HS-5 (cell line): ENCODE results near the gene STK4.

Source experiments
- DNase-seq: peaks from one replicate; pipeline ENCODE4 v3.0.0-alpha.2; 2012; ENCODE audit warnings: low read depth

Gene STK4

DNA sequence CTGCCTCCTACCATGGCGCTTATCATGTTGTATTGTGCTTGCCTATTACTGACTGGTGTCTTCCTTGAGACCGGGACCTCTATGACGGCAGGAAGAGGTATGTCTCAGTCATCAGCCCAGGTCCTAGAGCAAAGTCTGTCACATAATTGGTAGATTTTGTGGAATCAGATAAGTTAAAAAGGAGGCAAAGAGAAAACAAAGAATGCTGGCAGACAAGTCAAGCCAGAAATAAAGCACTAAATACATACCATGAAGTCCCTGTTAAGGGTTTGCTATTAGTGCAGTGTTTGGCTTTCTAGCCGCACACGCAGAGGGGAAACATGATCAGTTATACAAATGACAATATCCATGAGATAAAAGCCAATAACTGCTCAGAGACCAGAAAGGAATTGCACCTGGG lies 12.1 kb upstream of the STK4 start:
- no peak for DNase-seq

DNA sequence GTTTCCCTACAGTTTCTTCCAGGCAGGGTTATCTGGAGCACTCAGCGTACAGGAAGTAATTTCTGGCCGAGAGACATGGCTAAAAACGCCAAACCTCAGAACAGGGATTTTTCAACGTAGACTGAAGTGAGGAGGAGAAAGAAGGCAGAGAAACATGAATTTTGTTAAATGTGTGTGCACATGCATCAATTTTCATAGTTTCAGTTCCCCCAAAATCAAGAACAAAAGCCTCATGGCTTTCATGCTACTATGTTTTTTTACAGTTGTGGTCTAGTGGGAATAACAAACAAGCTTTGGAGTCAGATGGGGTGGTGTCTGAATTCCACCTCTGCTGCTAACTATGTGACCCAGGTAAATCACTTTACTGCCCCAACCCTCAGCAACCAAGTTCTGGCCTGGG lies 11.0 kb upstream of the STK4 start:
- DNase-seq = no peak

DNA sequence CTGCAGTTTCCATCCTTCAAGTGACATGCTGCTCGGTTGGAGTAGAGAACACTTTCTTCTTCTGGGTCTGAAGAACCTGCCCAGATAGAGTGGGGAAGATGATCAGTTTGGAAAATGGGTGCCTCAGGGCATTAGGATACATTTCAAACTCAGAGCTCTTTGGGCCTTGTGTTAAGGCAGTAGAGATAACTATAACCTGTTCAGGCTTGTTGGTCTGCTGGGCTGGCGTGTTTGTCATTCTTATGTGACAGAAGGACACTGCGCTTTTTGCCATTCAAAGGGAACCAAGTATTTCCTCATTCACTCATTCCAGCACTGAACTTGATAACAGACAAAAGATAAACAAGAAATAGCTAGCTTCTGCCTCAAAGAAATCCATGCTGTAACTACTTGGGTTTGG lies 9.9 kb upstream of the STK4 start:
- DNase-seq = no peak

- no peak for DNase-seq
Observed at GRCh38 chr20:44958276-44958675, 8.0 kb upstream of the STK4 start.

GRCh38 chr20:44959082-44959637 lies 7.2 kb upstream of the STK4 start:
- DNase-seq = no peak

DNA sequence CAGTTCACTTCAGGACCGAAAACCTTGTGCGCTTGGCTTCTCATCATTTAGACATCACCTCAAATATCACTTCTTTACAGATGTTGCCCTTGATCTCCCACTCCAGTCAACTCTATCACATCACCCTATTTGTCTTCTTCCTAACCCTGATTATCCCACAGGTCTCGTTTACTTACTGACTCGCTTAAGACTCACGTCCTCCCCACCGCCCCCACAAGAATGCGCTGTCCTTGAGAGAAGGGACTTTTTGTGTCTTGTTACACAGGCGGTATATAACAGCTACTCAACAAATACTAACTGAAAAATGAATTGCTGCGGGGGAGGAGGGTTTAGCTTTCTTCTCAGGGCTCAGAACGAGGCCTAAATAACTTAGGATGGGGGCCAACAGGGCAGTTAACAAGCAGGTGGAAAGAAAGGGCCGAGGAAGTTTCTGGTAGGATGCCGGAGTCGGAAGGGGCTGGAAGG lies 6.6 kb upstream of the STK4 start:
- DNase-seq = peak; percentile 56

DNA sequence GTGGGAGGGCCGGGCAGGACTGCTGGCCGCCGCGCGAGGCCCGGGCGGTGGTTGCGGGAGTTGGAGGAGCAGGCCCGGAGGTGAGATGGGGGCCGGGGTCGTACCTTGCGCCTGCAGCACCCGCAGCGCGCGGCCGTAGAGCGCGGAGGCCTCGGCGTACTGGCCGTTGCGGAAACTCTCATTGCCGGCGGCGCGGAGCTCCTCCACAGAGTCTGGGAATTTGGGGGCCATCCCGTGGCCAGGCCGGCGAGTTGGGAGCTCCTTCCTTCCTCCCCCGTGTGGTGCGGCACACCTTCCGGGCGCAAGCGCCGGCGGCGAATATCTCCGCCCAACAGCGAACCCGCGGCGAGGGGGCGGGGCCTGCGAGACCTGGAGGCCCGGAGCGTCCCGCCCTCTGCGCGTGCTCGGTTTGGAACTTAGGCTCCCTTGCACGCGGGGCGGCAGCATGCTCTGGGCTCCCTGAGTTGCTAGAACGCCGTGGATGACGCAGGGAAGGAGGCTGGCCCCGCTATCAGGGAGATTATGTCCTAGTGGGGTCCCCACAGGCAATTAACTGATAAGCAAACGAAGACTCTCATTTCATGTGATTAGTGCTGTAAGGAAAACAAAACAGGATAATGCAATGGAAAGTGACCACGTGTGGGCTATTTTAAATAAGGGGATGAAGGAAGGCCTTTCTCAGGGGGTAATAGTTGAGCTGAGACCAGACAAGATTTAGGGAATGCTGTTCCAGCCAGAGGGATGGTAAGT lies 6.0 kb upstream of the STK4 start, which contains the start of gene TOMM34:
Gene TOMM34 (minus strand): TSS at position 295 of the 750 bp plus-strand sequence. CDS start 64 bp downstream, at position 231.
- DNase-seq = peak; percentile 79

DNA sequence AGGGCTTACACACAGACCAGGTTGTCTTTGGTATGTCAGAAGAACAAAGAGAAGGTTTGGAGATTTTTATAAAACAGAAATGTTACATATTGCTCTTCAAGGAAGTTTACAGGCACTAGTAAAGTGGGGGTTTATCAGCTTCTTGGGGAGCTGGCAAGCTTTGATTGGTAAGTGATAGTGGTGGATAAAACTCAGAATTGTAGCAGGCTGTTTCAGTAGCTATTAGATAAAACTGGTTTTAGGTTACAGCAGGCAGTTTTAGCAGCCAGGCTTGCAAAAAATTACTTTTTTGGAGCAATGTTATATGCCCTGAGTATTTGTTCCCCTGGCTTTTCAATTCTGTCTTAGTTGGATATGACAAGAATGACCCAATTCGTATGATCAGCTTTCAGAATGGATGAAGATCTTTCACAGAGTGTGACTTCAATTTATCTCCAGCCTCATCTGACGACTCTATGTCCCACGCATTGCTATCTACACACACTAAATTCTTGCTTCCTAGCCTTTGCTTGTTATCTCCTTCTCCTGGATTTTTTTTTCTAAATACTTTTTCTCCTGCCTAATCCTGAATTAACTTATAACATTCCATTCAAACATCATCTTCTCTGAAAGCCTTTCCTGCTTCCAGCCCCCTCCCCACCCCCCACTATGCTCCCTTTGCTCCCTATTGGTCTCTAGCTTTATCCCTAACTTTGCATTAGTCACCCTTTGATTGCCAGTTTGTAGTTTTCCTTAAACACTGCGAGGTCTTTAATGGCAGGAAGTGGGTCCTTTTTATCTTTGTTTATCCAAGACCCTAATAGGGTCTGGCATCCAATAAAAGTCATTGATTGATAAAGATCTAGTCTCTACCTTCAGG lies 5.1 kb upstream of the STK4 start:
- no peak for DNase-seq

DNA sequence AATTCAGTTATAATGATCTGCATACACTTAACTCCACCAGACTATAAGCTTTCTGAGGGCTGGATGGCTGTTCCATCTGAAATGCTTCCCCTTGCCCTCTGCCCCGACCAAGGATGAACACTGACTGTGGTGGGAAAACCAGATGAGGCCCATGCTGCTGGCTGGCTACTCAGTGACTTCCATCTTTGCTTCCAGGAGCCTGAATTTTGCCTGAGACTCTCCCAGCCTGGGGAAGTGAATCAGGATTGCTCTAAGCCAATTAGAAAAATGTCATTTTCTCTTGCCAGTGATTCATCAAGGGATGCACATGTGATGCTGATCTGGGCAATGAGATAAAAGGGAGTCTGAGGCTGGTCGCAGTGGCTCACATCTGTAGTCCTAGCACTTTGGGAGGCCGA lies 4.4 kb upstream of the STK4 start:
- DNase-seq = peak; percentile 69

GRCh38 chr20:44962483-44962882 lies 3.8 kb upstream of the STK4 start:
- DNase-seq = no peak

GRCh38 chr20:44963325-44964215 lies 2.7 kb upstream of the STK4 start:
- no peak for DNase-seq

DNA sequence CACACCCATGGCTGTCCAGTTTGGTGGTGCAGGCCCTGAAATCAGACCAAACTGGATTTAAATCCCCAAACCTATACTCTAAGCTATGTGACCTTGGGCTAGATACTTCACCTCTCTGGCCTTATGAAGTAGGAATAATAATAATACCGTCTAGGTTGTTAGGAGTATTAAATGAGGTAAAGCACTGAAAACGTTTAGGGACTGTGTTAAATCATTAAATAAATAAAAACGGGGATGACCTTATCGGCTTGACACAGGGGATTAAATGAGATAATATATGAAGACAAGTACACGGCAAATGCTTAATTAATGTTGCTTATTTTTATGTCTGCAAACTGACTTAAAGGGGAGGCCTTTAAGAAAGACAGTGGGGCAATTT lies 672 bp upstream of the STK4 start:
- DNase-seq = no peak

GRCh38 chr20:44967207-44967807 lies 995 bp downstream of the STK4 start:
- DNase-seq = no peak

- DNase-seq = no peak
Observed at GRCh38 chr20:44969300-44969894, 3.1 kb downstream of the STK4 start.

GRCh38 chr20:44970243-44970757 lies 4.0 kb downstream of the STK4 start:
- DNase-seq = no peak

GRCh38 chr20:44973053-44973452 lies 6.7 kb downstream of the STK4 start:
- DNase-seq = no peak

DNA sequence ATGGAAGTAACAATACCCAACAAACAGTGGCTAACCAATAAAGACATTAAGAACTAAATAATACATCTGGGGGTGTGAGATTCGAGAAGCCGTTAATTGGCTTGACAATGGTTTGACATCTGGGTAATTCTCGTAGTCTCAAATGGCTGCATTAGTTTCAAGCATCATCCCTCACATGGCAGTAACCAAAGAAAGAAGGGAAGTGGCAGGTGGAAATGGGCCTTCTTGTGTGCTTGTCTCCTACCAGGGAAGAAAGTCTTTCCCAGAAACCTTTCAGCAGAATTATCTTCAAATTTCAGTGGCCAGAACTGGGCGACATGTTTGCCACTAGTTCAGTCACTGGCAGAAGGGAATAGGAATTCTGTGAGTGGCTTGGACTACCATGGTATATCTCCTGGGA lies 10.4 kb downstream of the STK4 start:
- DNase-seq = no peak

- no peak for DNase-seq
Observed at GRCh38 chr20:44979090-44979621, 12.8 kb downstream of the STK4 start.

DNA sequence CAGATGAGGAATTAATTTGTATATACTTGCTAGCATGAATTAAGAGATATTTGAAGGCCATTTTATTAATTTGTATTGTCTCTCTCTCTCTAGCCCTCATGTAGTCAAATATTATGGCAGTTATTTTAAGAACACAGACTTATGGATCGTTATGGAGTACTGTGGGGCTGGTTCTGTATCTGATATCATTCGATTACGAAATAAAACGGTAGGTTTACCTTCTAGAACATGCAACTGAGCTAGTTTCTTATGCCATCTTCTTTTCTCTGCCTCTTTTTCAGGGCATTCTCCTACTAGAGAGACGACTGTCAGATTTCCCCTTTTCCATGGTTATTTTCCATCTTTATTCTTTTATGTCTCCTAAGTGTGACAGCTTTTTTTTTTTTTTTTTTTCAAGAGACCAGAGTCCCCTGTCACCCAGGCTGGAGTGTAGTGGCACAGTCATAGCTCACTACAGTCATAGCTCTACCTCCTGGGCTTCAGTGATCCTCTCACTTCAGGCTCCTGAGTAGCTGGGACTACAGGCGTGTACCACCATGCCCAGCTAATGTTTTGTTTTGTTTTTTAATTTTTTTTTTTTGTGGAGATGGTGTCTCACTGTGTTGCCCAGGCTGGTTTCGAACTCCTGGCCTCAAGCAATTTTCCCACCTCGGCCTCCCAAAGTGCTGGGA lies 15.6 kb downstream of the STK4 start:
- DNase-seq = no peak

GRCh38 chr20:44983093-44983674 lies 16.9 kb downstream of the STK4 start:
- no peak for DNase-seq
